H9 (cell line): ENCODE results near the gene SLC6A2. TPM values are rescaled to one million over a fixed set of nuclear protein-coding genes. Genes with fewer than 3 reads are reported as not detected.

Source experiments
- DNase-seq: peaks from one replicate; pipeline ENCODE4 v3.0.0-alpha.2; 2017
- H2AFZ ChIP-seq: one replicate; pipeline ENCODE4 v1.6.1; 2013; ENCODE audit warnings: mild to moderate bottlenecking, low read length, control low read depth, moderate library complexity
- H2AK5ac ChIP-seq: 2 replicates; pipeline ENCODE4 v1.6.1; 2013; ENCODE audit warnings: low read length, control low read depth, mixed read lengths; ENCODE audit not compliant: insufficient read length
- H2BK120ac ChIP-seq: one replicate; pipeline ENCODE4 v1.6.1; 2013; ENCODE audit warnings: low read depth, mild to moderate bottlenecking, low read length, control low read depth, inconsistent platforms; ENCODE audit not compliant: poor library complexity, severe bottlenecking
- H2BK12ac ChIP-seq: 2 replicates; pipeline ENCODE4 v1.6.1; 2013; ENCODE audit warnings: low read length, control low read depth, mixed read lengths, low read depth; ENCODE audit not compliant: insufficient read length
- H2BK15ac ChIP-seq: 2 replicates; pipeline ENCODE4 v1.6.1; 2013; ENCODE audit warnings: low read depth, low read length, control low read depth
- H2BK20ac ChIP-seq: one replicate; pipeline ENCODE4 v1.6.1; 2013; ENCODE audit warnings: low read depth, mild to moderate bottlenecking, low read length, control low read depth, inconsistent platforms; ENCODE audit not compliant: poor library complexity, severe bottlenecking
- H2BK5ac ChIP-seq: 2 replicates; pipeline ENCODE4 v1.6.1; 2013; ENCODE audit warnings: low read length, control low read depth, mixed read lengths; ENCODE audit not compliant: insufficient read length
- H3K14ac ChIP-seq: 2 replicates; pipeline ENCODE4 v1.6.1; 2013; ENCODE audit warnings: low read length, control low read depth; ENCODE audit not compliant: insufficient read depth
- H3K18ac ChIP-seq: 2 replicates; pipeline ENCODE4 v1.6.1; 2013; ENCODE audit warnings: low read depth, mild to moderate bottlenecking, mixed read lengths, low read length, control low read depth; ENCODE audit not compliant: insufficient read length
- H3K23ac ChIP-seq: 2 replicates; pipeline ENCODE4 v1.6.1; 2013; ENCODE audit warnings: low read length, control low read depth, mixed read lengths, low read depth; ENCODE audit not compliant: insufficient read length
- H3K23me2 ChIP-seq: 2 replicates; pipeline ENCODE4 v1.6.1; 2013; ENCODE audit warnings: low read depth, mild to moderate bottlenecking, mixed read lengths, low read length, control low read depth; ENCODE audit not compliant: insufficient read length, poor library complexity, severe bottlenecking
- H3K27ac ChIP-seq: 2 replicates; pipeline ENCODE4 v1.5.1; 2013; ENCODE audit warnings: low read length, control low read depth, mixed read lengths, low read depth; ENCODE audit not compliant: insufficient read length
- H3K27me3 ChIP-seq: 2 replicates; pipeline ENCODE4 v1.6.1; 2013; ENCODE audit warnings: low read length, control low read depth, inconsistent platforms; ENCODE audit not compliant: insufficient read depth
- H3K4ac ChIP-seq: 2 replicates; pipeline ENCODE4 v1.6.1; 2013; ENCODE audit warnings: low read depth, mild to moderate bottlenecking, control low read depth, inconsistent platforms, low read length, moderate library complexity
- H3K4me1 ChIP-seq: 2 replicates; pipeline ENCODE4 v1.6.1; 2013; ENCODE audit warnings: low read length, control low read depth, inconsistent platforms; ENCODE audit not compliant: insufficient read depth
- H3K4me2 ChIP-seq: 2 replicates; pipeline ENCODE4 v1.6.1; 2013; ENCODE audit warnings: low read length, control low read depth, mixed read lengths; ENCODE audit not compliant: insufficient read length, insufficient read depth
- H3K56ac ChIP-seq: 2 replicates; pipeline ENCODE4 v1.6.1; 2013; ENCODE audit warnings: low read depth, mild to moderate bottlenecking, mixed read lengths, low read length, control low read depth; ENCODE audit not compliant: insufficient read length
- H3K79me1 ChIP-seq: 2 replicates; pipeline ENCODE4 v1.6.1; 2013; ENCODE audit warnings: low read depth, mild to moderate bottlenecking, moderate library complexity, low read length, control low read depth, inconsistent platforms; ENCODE audit not compliant: insufficient read depth, poor library complexity, severe bottlenecking
- H3K79me2 ChIP-seq: 2 replicates; pipeline ENCODE4 v1.6.1; 2013; ENCODE audit warnings: low read length, control low read depth, inconsistent platforms; ENCODE audit not compliant: insufficient read depth
- H3K9ac ChIP-seq: 2 replicates; pipeline ENCODE4 v1.6.1; 2013; ENCODE audit warnings: low read length, control low read depth, mixed read lengths; ENCODE audit not compliant: insufficient read length; ENCODE audit errors: extremely low read depth
- H3K9me3 ChIP-seq: one replicate; pipeline ENCODE4 v1.6.1; 2013; ENCODE audit warnings: low read depth, low read length, inconsistent platforms; ENCODE audit not compliant: control insufficient read depth
- H3T11ph ChIP-seq: one replicate; pipeline ENCODE4 v1.6.1; 2013; ENCODE audit warnings: mild to moderate bottlenecking, low read length, control low read depth, inconsistent platforms
- H4K20me1 ChIP-seq: one replicate; pipeline ENCODE4 v1.6.1; 2013; ENCODE audit not compliant: control insufficient read depth, insufficient read length, insufficient read depth
- H4K5ac ChIP-seq: 2 replicates; pipeline ENCODE4 v1.6.1; 2013; ENCODE audit warnings: low read depth, mild to moderate bottlenecking, mixed read lengths, low read length, control low read depth; ENCODE audit not compliant: insufficient read length
- H4K8ac ChIP-seq: replicated peaks from 2 replicates; pipeline ENCODE4 v1.6.1; 2013; ENCODE audit warnings: low read length, control low read depth, mixed read lengths, low read depth; ENCODE audit not compliant: insufficient read length
- H4K91ac ChIP-seq: 2 replicates; pipeline ENCODE4 v1.6.1; 2013; ENCODE audit warnings: low read depth, mild to moderate bottlenecking, moderate library complexity, mixed read lengths, low read length, control low read depth; ENCODE audit not compliant: insufficient read length
- H3K27ac Mint-ChIP-seq, 3 experiments: 2 replicates in 2 of 3; 3 replicates in 1 of 3; pipeline ENCODE4 v1.8.0; 2020 to 2021; ENCODE audit warnings: mixed read lengths in 3 of 3, mild to moderate bottlenecking in 1 of 3, moderate library complexity in 1 of 3
- H3K27me3 Mint-ChIP-seq: 2 replicates; pipeline ENCODE4 v1.8.0; 2021; ENCODE audit warnings: low read depth, mild to moderate bottlenecking, moderate library complexity, mixed read lengths
- H3K36me3 Mint-ChIP-seq, 3 experiments: 2 replicates in 2 of 3; 3 replicates in 1 of 3; pipeline ENCODE4 v1.8.0; 2020 to 2021; ENCODE audit warnings: low read depth in 3 of 3, mixed read lengths in 3 of 3; ENCODE audit not compliant: insufficient read depth in 1 of 3
- H3K4me1 Mint-ChIP-seq, 2 experiments: 2 replicates each; pipeline ENCODE4 v1.8.0; 2020; ENCODE audit warnings: mixed read lengths in 2 of 2
- H3K4me3 Mint-ChIP-seq, 2 experiments: 2 replicates in 1 of 2; 3 replicates in 1 of 2; pipeline ENCODE4 v1.8.0; 2020 to 2021; ENCODE audit warnings: mild to moderate bottlenecking in 2 of 2, mixed read lengths in 2 of 2, moderate library complexity in 1 of 2
- H3K9me3 Mint-ChIP-seq, 2 experiments: 2 replicates in 1 of 2; 3 replicates in 1 of 2; pipeline ENCODE4 v1.8.0; 2020; ENCODE audit warnings: mild to moderate bottlenecking in 2 of 2, mixed read lengths in 2 of 2, moderate library complexity in 1 of 2
- CTCF ChIP-seq: fragments of 200-600 bp; sonication (generic); conservative IDR thresholded peaks from 3 replicates; pipeline ENCODE4 v1.8.0; 2021; ENCODE audit warnings: antibody characterized with exemption, mild to moderate bottlenecking
- WGBS: extraction: QIAGEN DNeasy Blood & Tissue Kit; methylation state at CpG from one replicate; pipeline ENCODE4 v1.1.7; 2013; ENCODE audit warnings: missing lambda C conversion rate, low lambda C conversion rate, mixed read lengths; ENCODE audit not compliant: insufficient read length; ENCODE audit errors: extremely low coverage; 5-methylcytosine and 5-hydroxymethylcytosine counted together
- total RNA-seq: library from RNA; stranded (reverse); gene quantifications from 2 replicates; pipeline ENCODE4 v1.2.1, GENCODE V29; 2021

SLC6A2 gene
- total RNA-seq, 1 experiment from 2014 or later, result 0.24 TPM

GRCh38 chr16:55666012-55666411 lies 10.2 kb downstream of the SLC6A2 start:
- H4K5ac ChIP-seq, result no peak overlapping the region
- no peak overlapping the region for H3K27ac ChIP-seq
- no peak overlapping the region for H2BK5ac ChIP-seq
- no peak overlapping the region for H3K56ac ChIP-seq
- no peak overlapping the region for H3T11ph ChIP-seq
- H3K4ac ChIP-seq, result no peak overlapping the region
- H3K4me2 ChIP-seq, result no peak overlapping the region
- TF ChIP-seq CTCF, result no peak
- H2BK12ac ChIP-seq, result no peak overlapping the region
- no peak overlapping the region for H4K91ac ChIP-seq
- no peak overlapping the region for H3K9ac ChIP-seq
- no peak overlapping the region for H2BK120ac ChIP-seq
- no peak overlapping the region for H2AK5ac ChIP-seq
- H3K23ac ChIP-seq, result no peak overlapping the region
- no CpG with 5 or more reads among the region's 2 CpGs for WGBS
- H3K4me1 ChIP-seq, result peaks cover 4% of the 10 kb centered on the region; the same call in 1 of the 2 replicates
- no peak overlapping the region for H3K18ac ChIP-seq
- Mint-ChIP-seq H3K4me3 (no peak overlapping the region), H3K4me1 (peaks cover 5 to 15% of the 10 kb centered on the region in 2 experiments), H3K36me3 (no peaks in the 10 kb centered on the region; a peak in 2 of 7 replicates), H3K27me3 (peaks cover 17% of the 10 kb centered on the region), H3K9me3 (peaks cover 0 to 3% of the 10 kb centered on the region in 2 experiments; a peak in 2 of 5 replicates), H3K27ac (no peak overlapping the region)
- H2BK20ac ChIP-seq, result no peak overlapping the region
- no peaks in the 10 kb centered on the region for H3K79me1 ChIP-seq
- no peak overlapping the region for H3K14ac ChIP-seq
- H4K20me1 ChIP-seq, result no peaks in the 10 kb centered on the region
- H3K9me3 ChIP-seq, result no peaks in the 10 kb centered on the region
- H3K27me3 ChIP-seq, result no peaks in the 10 kb centered on the region
- no peaks in the 10 kb centered on the region for H3K23me2 ChIP-seq
- H3K79me2 ChIP-seq, result no peaks in the 10 kb centered on the region
- no peak overlapping the region for H2BK15ac ChIP-seq
- H2AFZ ChIP-seq, result no peak overlapping the region
- H4K8ac ChIP-seq, result no peak overlapping the region
- no peak for DNase-seq
